GM12873 (cell line): ENCODE results near the gene ZNF230.

Experiments used
- TF ChIP-seq, protein P1 (sequence below): IDR thresholded peaks from 2 replicates; pipeline ENCODE4 v1.5.1; 2012; ENCODE audit warnings: low read depth, mild to moderate bottlenecking, moderate library complexity, low read length, control low read depth; ENCODE audit not compliant: insufficient read depth; ENCODE audit errors: missing control alignments

The ZNF230 gene

DNA sequence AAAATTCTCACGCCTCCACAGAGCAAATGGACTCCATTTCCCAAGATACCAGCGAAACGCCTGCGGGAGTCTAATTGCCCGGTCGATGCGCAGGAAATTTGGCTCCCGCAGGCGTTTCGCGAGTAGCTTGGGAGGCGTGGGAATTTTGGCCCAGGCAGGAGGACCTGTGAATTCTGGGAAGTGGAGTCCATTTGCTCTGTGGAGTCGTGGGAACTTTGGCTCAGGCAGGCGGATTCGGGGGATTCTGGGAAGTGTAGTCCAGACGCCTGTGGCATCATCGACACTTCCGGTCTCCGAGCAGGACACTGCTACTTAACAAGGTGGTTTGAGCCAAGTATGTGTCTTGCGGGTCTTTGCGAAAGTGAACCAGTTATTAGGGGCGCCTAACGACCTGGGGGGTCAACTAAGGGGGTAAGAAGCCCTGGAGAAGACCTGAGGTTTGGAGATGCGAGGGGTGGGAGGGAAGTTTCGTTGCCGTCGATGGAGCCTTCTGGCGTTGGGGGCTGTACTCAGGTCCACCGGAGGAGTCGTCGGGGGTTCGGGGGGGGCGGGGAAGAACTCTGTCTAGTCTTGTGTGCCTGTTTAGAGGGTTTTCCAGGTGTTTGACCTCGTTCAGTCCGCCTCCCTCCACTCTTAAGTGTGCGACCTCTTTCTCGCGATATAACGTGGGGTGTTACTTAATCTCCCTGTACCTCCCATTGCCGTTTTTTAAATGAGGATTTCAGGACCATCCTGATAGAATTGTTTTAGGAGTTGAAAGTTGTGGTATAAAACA is 18.7 kb upstream of the ZNF230 start, which contains the start of gene ZNF155:
TSS of gene ZNF155 (plus strand) at position 277 of the 775 bp plus-strand sequence. CDS start 4,356 bp downstream, outside the sequence.
- TF ChIP-seq, protein P1, sequence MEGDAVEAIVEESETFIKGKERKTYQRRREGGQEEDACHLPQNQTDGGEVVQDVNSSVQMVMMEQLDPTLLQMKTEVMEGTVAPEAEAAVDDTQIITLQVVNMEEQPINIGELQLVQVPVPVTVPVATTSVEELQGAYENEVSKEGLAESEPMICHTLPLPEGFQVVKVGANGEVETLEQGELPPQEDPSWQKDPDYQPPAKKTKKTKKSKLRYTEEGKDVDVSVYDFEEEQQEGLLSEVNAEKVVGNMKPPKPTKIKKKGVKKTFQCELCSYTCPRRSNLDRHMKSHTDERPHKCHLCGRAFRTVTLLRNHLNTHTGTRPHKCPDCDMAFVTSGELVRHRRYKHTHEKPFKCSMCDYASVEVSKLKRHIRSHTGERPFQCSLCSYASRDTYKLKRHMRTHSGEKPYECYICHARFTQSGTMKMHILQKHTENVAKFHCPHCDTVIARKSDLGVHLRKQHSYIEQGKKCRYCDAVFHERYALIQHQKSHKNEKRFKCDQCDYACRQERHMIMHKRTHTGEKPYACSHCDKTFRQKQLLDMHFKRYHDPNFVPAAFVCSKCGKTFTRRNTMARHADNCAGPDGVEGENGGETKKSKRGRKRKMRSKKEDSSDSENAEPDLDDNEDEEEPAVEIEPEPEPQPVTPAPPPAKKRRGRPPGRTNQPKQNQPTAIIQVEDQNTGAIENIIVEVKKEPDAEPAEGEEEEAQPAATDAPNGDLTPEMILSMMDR, result no peak

DNA sequence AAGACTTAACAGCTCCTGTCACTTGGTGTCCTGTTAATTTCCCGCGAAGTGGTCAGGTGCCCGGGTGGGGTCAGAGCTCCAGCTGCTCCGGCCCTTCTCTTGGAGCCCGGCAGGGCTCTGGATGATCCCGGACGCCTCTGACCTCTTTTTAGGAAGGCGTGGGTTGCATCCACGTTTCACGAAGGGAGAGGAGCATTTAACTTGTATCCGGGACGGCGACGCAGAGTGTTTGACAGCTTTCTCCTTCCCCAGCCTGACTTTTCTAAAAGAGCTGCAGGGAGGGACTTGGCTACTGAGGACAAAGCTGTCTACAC is 18.1 kb upstream of the ZNF230 start:
- TF ChIP-seq, protein P1, result no peak

DNA sequence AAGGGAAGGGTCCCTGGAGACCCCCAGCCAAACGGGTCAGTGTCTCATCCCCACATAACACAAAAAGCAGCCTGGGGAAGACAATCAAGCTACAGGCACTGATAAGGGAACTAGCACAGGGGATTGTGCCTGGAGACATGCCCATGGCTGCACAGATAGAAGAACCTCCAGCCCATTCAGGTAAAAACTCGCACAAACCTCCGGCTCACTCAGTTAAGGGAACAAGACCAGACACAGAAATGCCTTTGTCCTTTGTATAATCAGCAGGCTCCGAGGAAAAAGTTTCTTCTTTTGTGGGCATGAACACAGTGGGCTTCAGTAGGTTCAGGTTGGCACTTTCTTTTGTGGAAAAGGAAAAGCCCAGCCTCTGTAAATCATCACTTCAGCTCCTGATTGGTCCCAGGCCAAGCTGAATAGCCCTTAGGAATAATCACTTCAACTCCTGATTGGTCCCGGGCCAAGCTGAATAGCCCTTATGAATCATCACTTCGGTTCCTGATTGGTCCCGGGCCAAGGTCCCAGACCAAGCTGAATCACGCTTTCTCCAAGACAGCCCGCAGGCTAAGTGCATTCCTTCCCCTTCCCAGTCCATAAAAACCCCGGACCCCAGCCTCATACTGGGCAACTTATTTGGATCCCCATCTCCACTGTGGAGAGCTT is 5.0 kb upstream of the ZNF230 start:
- TF ChIP-seq, protein P1, result no peak

DNA sequence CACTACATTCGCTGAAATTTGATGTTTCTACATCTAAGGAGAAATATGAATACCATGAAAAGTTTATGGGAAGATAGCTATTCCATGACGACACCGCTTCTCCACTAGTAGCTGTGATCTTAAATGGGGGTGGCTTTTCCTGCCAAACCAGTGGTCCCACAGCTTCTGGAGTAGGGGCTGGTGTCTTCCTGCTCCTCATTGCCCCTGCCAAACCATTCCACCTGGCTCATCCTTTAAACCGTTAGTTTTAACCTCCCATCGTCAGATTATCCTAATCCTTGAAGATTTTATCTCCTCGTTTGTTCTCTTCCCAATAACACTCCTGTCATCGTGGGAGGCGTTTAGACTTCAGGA is 568 bp upstream of the ZNF230 start:
- TF ChIP-seq, protein P1, result no peak

DNA sequence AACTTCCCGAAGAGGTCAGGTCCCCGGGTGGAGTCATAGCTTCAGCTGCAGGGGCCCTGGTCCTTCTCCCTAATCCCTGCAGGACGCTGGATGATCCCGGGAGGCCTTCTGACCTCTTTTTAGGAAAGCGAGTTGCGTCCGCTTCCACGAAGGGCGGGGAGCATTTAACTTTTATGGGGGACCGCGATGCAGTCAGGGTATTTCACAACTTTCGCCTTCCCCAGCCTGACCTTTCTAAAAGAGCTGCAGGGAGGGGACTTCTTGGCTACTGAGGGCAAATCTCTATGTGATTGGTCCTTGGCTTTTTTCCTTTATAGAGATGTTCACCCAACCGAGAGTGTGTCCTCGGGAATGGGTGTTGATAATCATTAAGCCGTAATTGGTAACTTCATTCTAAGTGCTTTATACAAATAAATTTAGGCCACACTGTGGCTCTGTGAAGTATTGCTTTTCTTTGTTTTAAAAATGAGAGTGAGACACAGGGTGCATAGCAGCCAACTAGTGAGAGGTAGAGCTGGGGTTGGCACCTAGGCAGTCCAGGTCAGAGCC is 778 bp downstream of the ZNF230 start:
- TF ChIP-seq, protein P1, result peak; percentile 34

DNA sequence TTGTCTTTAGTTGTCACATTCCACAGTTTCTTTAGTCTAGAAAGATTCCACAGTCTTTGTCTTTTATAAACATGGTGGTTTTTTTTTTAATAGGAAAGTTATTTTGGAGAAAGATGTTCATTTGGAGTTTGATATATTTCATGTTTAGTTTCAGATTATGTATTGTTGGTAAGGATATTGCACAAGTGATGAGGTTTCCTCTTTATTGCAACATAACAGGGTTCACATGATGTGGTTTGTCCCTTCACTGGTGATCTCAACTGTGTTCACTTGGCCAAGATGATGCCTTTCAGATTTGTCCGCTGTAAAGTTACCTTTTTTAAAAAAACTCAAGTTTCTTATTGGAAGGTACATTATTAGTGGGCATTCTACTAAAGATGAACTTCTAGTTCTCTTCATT is 3.2 kb downstream of the ZNF230 start:
- TF ChIP-seq, protein P1, result no peak

DNA sequence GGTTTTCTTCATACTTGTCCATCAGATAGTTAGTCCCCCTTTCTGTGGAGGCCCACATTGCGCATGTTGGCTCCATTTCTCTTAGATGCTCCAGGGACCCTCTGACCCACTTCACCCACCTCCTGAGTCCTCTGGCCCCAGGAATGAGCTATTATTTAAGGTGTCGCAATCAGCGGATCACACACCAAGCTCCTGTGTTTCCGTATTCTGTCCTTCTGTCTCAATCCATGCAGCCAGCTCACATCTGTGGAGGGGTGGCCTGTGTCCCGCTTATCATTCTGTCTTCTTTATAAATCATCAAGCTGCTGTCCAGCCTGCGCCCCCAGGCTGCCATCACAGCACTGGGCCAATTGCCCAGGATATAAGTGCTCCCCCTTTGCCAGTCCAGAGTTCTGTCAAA is 4.7 kb downstream of the ZNF230 start:
- TF ChIP-seq, protein P1, result no peak
